Stimulated activated CD4-positive, alpha-beta T cell treated with anti-CD3 and anti-CD28 coated beads, Interleukin-12 subunit alpha, Interleukin-12 subunit beta, amount 100 ng/mL, for 24 hours (primary cell): ENCODE data around the gene TOMM7.

Experiments used
- DNase-seq, 2 experiments: peaks; one replicate each; pipeline ENCODE4 v3.0.0-alpha.2; 2020; ENCODE audit warnings: low read depth in 2 of 2

Gene TOMM7

DNA sequence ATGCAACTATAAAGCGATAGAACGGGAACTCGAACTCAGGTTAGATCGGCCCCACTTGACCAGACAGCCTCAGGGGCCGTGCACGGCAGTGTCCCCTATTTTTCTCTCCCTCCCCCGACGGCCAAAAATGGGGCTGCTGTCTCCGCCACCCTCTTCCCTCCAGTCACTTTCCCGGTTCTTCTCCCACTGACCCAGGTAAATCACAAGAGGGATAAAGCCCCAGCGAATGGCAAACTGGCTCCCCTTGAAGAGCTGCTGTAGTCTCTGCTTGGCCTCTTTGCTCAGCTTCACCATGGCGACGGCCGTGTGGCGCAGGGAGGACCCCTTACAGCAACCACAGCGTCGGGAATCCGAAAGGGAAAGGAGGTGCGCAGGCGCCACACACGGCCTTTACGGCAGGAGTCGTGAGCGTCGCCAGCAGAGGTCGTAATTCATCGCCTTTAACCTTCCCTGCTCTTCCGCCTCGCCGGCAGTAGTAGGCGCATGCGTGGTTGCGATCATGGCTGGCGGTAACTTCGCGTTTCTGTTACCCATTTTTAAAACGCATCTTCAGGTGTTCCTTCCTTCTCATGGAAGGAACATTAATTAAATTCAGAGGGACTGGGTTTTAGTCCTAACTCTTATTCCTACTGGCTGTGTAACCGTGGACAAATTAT, at the start of gene TOMM7:
TOMM7 (minus strand) TSS at position 364 of the 656 bp plus-strand sequence; CDS start at position 294, 70 bp downstream.
- peak; percentile 76 to 79 for DNase-seq

DNA sequence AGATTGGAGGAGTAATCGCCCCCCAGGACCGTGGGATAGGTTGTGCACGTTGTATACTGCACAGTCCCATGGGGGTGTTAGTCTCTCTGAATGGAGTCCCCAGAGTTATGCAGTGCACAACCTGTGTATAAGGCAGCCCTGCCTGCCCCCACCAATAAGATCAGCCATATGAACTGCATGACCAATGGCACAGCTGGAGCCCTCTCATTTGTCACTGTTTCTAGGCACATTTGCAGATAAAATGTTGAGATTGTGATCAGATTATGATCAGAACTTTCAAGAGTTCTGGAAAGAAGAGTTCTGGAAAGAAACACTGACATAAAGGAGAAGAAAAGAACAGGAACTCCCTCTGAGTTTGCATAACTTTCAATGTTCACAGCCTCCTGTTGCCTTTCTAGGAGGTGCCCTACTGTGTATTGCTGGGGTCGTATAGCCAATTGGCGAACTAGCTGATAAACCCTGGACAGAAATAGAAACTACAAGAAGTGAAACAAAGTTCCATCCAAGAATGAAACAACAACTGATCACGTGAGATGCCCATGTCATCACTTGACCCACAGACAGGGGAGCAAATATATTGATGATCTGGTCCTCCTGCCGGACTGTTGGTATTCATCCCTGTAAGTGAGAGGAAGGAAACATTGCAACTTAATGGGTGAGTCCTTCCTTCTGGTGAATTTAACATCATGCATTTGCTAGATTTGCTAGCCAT, 49.6 kb upstream of the TOMM7 start:
- DNase-seq = no peak

DNA sequence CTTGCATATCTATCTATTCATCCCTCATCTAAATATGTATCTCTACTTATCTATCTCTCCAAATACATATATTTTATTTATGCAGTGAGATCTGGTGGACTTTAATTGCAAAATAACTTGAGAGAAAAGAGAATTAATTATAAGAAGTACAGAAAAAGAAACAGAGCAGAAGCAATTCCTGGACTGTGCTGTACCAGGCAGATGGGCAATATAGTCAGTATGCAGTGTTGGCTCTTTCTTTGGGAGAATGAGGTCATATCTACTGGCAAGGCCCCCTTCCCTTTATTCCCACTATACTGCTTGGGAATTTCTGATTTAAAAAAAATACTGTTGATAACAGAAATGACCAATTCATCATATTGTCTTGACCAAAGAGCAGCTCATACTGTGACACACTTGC, 49.0 kb upstream of the TOMM7 start:
- DNase-seq = no peak

DNA sequence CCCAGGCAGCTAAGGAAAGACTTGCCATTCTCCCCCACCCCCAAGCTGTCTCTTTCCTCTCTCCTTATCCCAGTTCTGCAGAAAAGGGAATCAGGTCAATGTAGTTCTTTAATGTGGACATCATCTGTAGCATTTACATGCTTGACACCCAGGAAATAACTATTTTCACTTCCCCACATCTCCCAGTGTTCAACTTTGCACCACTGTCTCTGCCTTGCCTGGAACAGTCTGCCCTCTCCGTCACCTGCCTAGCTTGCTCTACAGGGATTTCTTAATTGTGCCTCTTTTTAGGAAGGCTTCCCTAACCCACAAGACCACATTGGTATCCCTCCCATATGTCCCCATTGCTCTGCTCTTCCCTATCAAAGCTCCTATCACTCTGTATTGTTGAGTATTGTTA, 45.9 kb upstream of the TOMM7 start:
- DNase-seq = no peak

DNA sequence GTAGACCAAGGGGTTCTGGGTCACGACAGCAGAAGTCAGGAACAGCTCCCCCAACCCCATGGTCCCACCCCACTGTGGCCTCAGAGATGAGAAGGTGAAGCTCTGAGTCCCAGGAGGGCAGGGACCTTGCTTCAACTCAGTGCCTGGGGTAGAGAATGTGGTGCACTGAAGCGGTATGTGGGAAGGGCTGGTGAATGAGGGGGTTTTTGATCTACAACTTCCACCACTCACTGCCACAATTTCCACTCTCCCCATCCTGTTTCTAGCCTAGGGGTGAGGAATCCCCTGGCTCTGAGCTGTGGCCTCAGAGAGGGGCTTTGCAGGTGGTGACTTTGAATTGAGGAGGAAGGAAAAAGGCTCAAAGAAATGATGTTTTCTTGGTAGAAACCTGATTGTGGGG, 44.9 kb upstream of the TOMM7 start:
- DNase-seq = no peak

DNA sequence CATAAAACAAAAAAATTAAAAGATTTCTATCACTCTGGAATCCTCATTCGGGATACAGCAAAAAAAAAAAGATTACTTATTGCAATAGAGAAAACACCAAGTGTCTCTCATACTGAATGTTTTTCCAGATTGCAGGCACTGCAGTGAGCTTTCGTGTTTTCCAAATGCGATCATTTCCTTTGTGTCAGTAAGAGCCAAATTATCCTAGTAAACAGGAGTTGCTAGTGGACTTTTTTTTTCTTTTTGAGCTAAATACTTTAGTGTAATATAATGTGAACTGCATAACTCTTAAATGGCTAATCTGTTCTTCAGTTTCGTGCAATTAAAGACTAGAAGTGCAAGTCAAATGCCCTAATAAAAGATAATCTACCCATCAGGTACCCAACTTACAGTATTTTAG, 44.4 kb upstream of the TOMM7 start:
- no peak for DNase-seq

DNA sequence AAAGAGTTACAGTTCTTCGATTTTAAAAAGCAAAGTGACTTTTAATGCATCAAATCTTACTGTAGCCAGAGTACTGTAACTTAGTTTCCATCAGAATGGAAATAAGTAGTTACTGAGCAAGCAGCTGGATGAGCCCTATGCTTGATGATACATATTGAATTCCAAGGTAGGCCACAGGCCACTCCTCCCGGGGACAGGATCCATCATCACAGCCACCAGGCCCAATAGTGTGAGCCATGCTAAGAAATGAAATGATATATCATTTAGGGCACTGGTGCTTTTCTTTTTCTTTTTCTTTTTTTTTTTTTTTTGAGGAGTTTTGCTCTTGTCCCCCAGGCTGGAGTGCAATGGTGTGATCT, 42.9 kb upstream of the TOMM7 start:
- no peak for DNase-seq

DNA sequence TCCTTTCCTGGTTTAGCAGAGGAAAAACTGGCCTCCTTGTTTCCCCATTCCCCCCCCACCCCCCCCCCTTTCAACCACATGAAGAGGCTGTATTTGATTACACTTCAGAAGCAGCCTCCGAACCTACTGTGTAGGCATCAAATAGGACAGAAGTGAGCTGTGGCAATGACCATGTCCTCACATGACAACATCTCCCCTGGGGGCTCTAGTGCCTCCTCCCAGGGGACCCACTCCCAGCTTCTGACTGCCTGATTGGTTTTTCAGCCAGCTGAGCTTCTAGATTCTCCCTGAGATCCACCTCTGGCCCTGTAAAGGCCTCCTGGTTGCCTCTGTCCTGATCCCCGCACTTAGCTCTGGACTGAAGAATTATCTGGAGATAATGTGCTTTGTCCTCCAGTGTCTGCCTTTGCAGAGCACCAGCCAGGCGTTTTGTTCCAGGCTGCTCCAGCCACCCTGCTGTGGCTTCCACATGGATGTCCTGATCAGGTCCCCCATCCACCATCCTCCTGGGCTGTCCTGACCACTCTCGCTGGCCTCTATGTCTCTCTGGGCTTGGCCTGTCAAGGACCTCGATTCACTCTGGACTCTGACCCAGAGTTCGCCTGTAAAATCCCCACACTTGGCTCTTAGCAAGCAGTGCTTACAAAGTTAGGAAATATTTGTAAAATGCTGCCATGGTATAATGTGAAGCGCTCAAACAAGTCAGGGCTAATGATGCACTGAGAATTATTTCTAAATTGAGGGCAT, 42.4 kb upstream of the TOMM7 start:
- no peak for DNase-seq

DNA sequence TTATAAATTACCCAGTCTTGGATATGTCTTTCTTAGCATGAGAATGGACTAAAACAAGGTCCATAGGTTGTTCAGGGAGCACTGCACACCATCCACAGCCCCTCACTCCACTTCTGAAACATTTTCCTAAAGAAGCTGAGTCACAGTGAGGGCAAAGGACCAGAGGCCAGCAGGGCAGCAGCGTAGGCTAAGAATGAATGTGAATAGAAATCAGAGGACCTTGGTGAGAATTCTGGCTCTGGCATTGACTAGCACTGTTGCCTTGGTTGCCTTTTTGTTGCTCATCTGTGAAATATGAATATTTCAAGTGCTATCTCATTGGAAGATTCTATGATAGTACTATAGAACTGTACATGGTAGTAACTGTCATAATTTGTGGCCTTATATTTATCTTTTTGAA, 41.7 kb upstream of the TOMM7 start:
- DNase-seq = no peak

DNA sequence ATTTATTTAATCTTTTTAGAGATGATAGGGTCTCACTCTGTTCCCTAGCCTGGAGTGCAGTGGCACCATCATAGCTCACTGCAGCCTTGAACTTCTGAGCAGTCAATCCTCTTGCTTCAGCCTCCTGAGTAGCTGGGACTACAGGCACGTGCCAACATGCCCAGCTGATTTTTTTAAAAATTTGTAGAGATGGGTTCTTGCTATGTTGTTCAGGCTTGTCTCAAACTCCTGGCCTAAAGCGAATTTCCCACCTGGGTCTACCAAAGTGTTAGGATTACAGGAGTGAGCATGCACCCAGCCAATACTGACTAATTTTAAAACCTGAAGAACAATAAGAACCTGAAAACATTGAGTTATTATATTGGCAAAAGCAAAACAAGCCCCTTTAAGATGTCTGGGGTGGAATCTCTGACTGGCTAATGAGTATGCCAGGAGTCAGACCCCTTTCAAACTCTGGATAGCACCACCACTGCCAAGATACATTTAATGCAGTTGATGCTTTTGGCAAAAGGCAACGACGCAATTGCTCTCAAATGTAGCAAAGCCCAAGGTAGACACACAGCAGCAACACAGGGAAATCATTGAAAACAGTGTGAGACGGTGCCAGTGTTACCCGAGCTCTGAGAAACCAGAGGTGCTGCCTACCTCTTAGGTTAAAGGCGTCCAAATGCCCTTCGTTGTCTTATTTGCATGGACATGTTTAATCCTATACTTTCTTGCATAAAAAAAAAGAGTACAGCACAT, 40.7 kb upstream of the TOMM7 start:
- DNase-seq = no peak

DNA sequence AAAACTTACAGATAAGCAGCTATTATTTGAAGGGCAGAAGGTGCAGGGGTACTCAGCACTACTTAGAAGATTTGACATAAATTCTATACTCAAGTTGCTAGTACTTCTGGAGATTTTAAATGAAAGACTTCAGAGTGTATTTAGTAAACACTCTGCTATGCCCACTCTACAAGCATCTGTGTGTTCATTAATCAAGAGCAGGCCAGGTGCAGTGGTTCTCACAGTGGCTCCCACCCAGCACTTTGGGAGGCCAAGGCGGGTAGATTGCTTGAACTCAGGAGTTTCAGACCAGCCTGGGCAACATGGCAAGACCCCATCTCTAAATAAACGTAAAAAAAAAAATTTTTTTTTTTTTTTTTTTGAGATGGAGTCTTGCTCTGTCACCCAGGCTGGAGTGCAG, 38.9 kb upstream of the TOMM7 start:
- DNase-seq = no peak

DNA sequence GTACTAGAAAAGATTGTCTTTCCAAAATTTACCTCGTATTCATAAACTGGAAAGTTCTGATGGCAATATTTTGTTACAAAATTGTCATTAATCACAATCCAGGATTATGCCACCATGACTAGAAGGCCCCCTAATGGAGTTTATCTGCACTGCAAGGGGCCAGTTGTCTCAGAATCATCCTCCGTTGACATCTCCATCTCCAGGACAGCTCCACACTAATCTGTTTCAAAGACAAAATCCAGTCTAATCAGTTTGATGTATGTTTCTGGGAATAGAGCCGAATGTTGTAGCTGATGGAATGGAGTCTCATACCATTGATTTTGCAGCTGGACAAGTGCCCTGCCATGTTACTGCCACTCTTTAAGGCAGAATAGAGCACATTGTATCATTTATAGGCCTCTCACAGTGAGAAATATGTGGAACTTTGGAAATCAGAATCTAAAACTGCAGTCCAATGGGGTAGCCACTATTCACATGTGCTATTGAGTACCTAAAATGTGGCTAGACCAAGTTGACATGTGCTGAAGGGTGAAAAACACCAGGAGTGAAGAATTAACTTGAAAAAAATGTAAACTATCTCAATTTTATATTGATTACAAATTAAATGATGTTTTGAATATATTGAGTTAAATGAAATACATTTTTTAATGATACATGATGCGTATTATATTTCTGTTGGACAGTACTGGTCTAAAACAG, 38.3 kb upstream of the TOMM7 start:
- no peak for DNase-seq

DNA sequence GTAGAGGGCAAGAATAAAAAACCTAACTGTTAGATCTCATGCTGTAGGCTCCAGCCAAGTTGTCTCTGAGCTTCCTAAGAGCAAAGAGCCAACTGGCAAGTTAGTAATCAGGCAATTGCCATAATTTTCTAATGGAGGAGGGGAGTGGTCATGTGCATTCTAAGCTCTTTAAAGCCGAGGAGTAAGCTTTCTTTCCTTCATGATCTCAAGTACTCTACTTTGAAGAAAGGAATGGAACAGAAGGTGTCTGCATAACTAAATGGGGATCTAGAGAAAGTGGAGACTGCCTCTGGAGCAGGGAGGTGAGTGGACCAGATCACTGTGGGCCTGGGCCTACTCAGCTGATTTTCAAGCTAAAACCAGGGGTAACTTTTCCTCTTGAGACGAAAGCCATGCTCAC, 37.7 kb upstream of the TOMM7 start:
- no peak for DNase-seq

DNA sequence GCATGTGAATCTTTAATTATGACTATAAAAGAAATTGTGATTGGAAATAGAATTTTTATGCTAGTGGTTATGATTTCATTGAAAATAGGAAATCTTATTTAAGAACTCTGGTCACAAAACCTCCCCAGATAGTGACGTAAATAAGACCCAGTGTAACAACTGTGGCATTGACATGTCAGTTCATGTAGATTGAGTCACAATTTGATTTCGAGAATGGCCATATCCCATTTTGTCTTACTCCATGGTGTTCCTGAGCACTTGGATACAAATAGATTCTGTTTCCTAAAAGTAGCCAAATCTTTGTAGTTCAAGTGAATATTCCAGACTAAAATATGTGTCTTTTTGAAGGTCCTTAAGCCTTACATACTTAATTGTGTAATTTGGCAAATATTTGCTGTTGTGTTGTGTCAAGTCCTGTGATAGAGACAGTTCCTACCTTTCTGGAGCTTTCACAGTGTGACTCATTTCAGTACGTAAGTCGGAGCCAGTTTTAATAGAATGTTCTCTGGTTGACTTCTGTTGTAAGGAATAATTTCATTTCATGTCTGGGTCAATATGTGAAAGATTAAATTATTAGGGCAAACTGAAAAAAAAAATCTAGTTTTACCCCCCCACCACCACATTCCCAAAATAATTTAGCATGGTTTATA, 37.1 kb upstream of the TOMM7 start:
- DNase-seq = no peak

DNA sequence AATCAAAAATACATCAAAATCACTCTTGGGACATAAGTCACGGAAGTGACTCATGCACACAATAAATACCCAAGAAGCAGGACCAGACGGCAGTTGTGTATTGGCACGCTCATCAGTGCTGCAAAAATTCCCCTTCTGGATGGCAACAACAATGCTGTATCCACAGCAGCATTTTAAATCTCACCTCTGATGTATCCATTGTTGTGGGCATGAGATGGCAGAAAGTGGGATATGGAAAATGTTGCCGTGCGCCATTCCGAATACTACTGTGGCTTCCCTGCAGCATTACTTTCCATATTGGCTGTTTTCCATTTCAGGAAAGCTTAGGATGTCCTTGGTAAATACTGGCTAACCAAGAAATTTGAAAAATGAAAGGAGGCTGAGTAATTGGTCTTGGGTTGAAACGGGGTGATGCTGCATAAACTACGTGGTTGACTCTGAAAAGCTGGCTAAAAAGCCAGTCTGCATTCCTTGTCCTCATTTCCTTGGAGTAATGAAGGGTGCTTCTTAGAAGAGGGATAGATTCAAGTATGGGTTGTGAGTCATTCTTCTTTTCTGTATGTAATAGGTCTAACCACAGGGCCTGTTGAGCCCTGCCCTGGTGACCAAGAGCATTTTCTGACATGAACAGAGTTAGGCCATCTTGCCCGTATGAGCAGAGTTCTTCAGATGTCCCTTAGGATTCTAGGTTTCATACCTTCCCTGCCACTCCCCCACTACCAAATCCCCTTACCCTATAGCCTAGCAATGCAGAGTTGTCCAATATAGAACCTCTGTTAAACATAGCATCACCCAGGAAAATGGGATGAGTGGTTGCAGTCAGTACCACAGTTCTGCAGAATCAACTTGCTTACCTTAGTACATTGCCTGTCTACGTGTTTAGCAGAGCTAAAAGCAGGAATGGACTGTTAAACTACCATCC, 36.3 kb upstream of the TOMM7 start:
- no peak for DNase-seq

DNA sequence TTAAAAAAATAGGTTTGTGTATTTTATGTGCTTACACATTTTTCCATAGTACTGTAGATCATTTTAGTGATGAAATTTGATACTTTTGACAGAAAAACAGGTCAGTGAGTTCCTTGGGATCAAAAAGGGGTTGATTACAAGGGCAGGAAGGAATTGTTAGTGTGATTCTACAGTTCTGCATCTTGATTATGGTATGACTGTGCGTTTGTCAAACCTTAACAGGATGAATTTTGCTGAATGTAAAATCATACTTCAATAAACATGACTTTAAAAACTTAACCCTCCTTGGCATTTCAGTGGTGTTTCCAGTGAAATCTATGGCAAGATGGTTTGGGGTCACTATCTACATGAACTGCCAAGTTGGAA, 35.6 kb upstream of the TOMM7 start:
- no peak for DNase-seq

DNA sequence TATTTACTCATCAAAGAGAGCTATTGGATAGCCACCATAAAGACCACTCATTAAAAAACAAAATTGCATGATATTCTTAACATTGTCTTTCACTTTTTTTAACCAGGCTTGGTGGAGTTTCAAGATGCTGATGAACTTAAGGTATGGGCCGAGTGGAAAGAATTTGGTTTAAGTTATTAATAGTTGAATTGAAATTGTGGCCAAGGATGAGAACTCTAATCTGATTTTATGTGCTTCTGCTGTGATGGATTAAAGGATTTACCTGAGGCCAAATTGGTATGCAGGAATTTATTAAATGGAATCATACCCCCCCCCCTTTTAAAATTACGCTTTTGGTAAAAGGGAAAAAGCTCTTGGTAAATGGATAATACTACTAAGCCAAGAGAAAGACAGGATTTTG, 33.8 kb upstream of the TOMM7 start:
- DNase-seq = no peak

DNA sequence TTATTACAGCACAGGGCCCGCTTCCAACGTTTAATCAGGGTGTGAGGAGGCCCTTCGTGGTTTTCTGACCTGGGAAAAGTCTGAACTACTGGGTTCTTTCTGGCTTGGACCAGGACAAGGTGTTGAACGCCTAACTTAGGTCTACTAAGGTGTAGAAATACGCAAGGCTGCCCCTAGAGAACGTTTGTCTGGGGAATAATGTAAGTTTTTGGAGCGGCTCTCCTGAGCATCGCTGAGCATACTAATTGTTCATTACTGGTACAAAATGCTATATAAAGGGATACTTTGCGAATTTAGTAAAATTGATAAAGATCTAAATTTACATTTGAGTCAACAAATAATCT, 32.4 kb upstream of the TOMM7 start:
- DNase-seq = no peak

DNA sequence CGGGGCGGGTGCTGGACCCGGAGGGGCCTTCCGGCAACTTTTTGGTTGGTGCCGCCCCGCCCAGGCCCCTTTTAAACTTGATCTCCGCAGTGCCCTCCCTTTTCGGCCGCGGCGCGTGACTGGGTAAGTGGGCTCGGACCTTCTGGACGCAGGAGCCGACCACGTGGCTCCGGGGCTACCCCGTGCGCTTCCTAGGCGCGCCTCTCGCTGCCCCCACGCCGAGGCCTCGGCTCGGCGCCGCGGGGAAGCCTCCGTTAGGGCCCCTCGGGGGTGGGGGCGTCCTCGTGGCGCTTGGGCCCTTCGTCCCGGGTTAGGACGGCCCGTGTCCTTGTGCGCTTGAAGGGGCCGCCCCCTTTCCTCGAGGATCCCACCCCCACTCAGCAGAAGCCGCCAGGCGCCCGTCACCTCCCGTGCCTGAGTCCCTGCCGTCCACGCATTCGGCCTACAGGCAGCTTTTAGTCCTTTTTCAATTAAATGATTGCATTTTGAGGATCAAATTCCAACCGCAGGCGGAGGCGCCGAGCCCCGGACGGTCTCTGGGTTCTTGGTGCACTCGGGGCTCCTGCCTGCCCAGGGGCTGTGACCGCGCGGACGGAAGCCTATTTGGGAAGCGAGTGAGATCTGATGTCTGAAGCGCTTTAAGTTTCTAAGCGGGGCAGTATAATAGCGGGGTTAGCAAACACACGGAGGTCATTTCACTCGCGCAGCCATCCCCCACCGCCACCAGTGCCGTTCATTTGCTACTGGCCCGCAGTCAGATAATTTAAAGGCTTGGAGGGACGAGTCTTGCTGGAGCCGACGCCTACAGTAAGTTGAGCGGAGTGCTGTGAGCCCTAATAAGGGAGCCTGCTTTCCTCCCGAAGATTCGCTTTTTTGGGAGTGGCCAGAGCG, 31.8 kb upstream of the TOMM7 start:
- DNase-seq = peak; percentile 68 to 81
